ENCODE measurements around the gene SELENBP1. TPM values are rescaled to one million over a fixed set of nuclear protein-coding genes. Genes with fewer than 3 reads are reported as not detected.

Gene SELENBP1
- total and polyA plus RNA-seq, 2 of the 13 experiments (the other 11 are each of a cell fraction or from before 2014, with no cell fraction given): 27.8 to 29.0 TPM

GRCh38 chr1:151399324-151400171, 27.0 kb upstream of the SELENBP1 start, which contains the start of gene PSMB4 (continued):
- no peak for TF ChIP-seq ZNF318 (CRISPR knock-in tag; IDR thresholded peaks at IDR 0.05)
- peak; percentile 80 for TF ChIP-seq ZFP91 (CRISPR knock-in tag; IDR thresholded peaks at IDR 0.05; ENCODE audit: borderline replicate concordance)
- no peak for TF ChIP-seq ZNF17 (CRISPR knock-in tag; IDR thresholded peaks at IDR 0.05)
- TF ChIP-seq MED8 (CRISPR knock-in tag; IDR thresholded peaks at IDR 0.05; ENCODE audit: insufficient replicate concordance): peak; percentile 74
- TF ChIP-seq ZNF230 (CRISPR knock-in tag; IDR thresholded peaks at IDR 0.05): no peak
- no peak for TF ChIP-seq ATAD3A (CRISPR knock-in tag; IDR thresholded peaks at IDR 0.05)
- TF ChIP-seq SIX1 (CRISPR knock-in tag; IDR thresholded peaks at IDR 0.05; ENCODE audit: borderline replicate concordance): no peak
- TF ChIP-seq KAT7 (CRISPR knock-in tag; IDR thresholded peaks at IDR 0.05; ENCODE audit: borderline replicate concordance): no peak
- peak; percentile 33; the same call in 1 of the 2 replicates for TF ChIP-seq ZNF331 (CRISPR knock-in tag; IDR thresholded peaks at IDR 0.05)
- TF ChIP-seq CHD2 (IDR thresholded peaks at IDR 0.05; ENCODE audit: low read depth, low read length): no peak
- TF ChIP-seq HOXA9 (CRISPR knock-in tag; IDR thresholded peaks at IDR 0.05; ENCODE audit: borderline replicate concordance): no peak
- peak; percentile 61; the same call in 1 of the 2 replicates for TF ChIP-seq CSRNP1 (CRISPR knock-in tag; IDR thresholded peaks at IDR 0.05)
- TF ChIP-seq ZNF614 (CRISPR knock-in tag; IDR thresholded peaks at IDR 0.05; ENCODE audit: borderline replicate concordance): no peak
- TF ChIP-seq ZNF605 (CRISPR knock-in tag; IDR thresholded peaks at IDR 0.05): peak; percentile 95
- TF ChIP-seq MAFF (IDR thresholded peaks at IDR 0.05; ENCODE audit: low read depth, low read length): no peak; the same call in 1 of the 2 replicates
- TF ChIP-seq JUND (CRISPR knock-in tag; IDR thresholded peaks at IDR 0.05): no peak
- TF ChIP-seq CREM (IDR thresholded peaks at IDR 0.05): peak; percentile 95
- no peak for TF ChIP-seq CREM (CRISPR knock-in tag; IDR thresholded peaks at IDR 0.05)
- no peak for TF ChIP-seq PLRG1 (conservative IDR thresholded peaks at IDR 0.05)
